Endothelial cell of umbilical vein (primary cell): Measurements from ENCODE around the gene SYNE1. TPM values are rescaled to one million over a fixed set of nuclear protein-coding genes. Genes with fewer than 3 reads are reported as not detected.

Experiments used
- BruUV-seq: library from RNA; stranded (reverse); fragments of 400-500 nt; replicated peaks from 2 replicates; lab custom pipeline; 2021; lab: Mats Ljungman, UMichigan
- CTCF ChIA-PET: fragments of 300-600, 350-600 bp; sonication (Branson Sonifier 250); formaldehyde crosslinking; loops from one replicate; lab custom pipeline; 2021; ENCODE audit warnings: antibody characterized with exemption, inconsistent platforms; lab: Charles Lee
- POLR2A ChIA-PET: fragments of 300-600, 350-600 bp; sonication (Branson Sonifier 250); formaldehyde crosslinking; loops from one replicate; lab custom pipeline; 2021; ENCODE audit warnings: antibody characterized with exemption, inconsistent platforms; lab: Charles Lee
- DNase-seq: peaks from one replicate; pipeline ENCODE4 v3.0.0-alpha.2; 2011; ENCODE audit warnings: low read depth, low spot score
- FAIRE-seq: peaks from 2 replicates; lab custom pipeline; 2011; peaks lifted over from hg19 to GRCh38; lab: Jason Lieb, UNC
- H2AFZ ChIP-seq: 2 replicates; pipeline ENCODE4 v1.6.0; 2012; ENCODE audit warnings: low read depth, low read length, control low read depth, inconsistent platforms
- H3K27ac ChIP-seq: 2 replicates; pipeline ENCODE4 v1.5.1; 2011; ENCODE audit warnings: low read depth, mild to moderate bottlenecking, control low read depth, low read length, moderate library complexity; ENCODE audit not compliant: insufficient read depth
- H3K27me3 ChIP-seq, 2 experiments: 2 replicates each; pipeline versions ENCODE4 v1.6.0 to v1.6.1; 2011; ENCODE audit warnings: low read length in 2 of 2, mixed read lengths in 1 of 2; ENCODE audit not compliant: control insufficient read depth in 2 of 2, insufficient read depth in 2 of 2
- H3K36me3 ChIP-seq, 2 experiments: 2 replicates in 1 of 2; 3 replicates in 1 of 2; pipeline ENCODE4 v1.5.1; 2011; ENCODE audit warnings: low read length in 2 of 2, mild to moderate bottlenecking in 1 of 2, moderate library complexity in 1 of 2; ENCODE audit not compliant: control insufficient read depth in 2 of 2, insufficient read depth in 2 of 2; ENCODE audit errors: extremely low read depth in 1 of 2
- H3K4me1 ChIP-seq: 3 replicates; pipeline ENCODE4 v1.5.1; 2011; ENCODE audit warnings: mild to moderate bottlenecking, low read length; ENCODE audit not compliant: control insufficient read depth, insufficient read depth; ENCODE audit errors: extremely low read depth
- H3K4me2 ChIP-seq: 2 replicates; pipeline ENCODE4 v1.6.1; 2011; ENCODE audit warnings: low read length, control low read depth, mixed read lengths; ENCODE audit not compliant: insufficient read depth
- H3K4me3 ChIP-seq, 3 experiments: fragments of 200-600 bp in 1 of 3; sonication (generic), shearing (Covaris generic) in 1 of 3; replicated peaks in 1 of 3; 2 replicates each; pipeline ENCODE4 v1.5.1; 2011 to 2016; ENCODE audit warnings: control low read depth in 3 of 3, low read length in 3 of 3, mild to moderate bottlenecking in 2 of 3, inconsistent platforms in 1 of 3, low read depth in 1 of 3, moderate library complexity in 1 of 3; ENCODE audit not compliant: insufficient read depth in 1 of 3
- H3K79me2 ChIP-seq: 2 replicates; pipeline ENCODE4 v1.6.0; 2012; ENCODE audit warnings: low read length, inconsistent platforms; ENCODE audit not compliant: control insufficient read depth, insufficient read depth
- H3K9ac ChIP-seq: replicated peaks from 2 replicates; pipeline ENCODE3; 2011; ENCODE audit warnings: low read length, control low read depth; ENCODE audit not compliant: insufficient read depth; ENCODE audit errors: extremely low read depth
- H3K9me1 ChIP-seq: replicated peaks from 3 replicates; pipeline ENCODE4 v1.6.0; 2011; ENCODE audit warnings: mild to moderate bottlenecking, low read length; ENCODE audit not compliant: control insufficient read depth, insufficient read depth; ENCODE audit errors: extremely low read depth
- H3K9me3 ChIP-seq: replicated peaks from 2 replicates; pipeline ENCODE4 v1.5.1; 2012; ENCODE audit warnings: low read length, inconsistent platforms; ENCODE audit not compliant: control insufficient read depth, insufficient read depth
- H4K20me1 ChIP-seq: replicated peaks from 2 replicates; pipeline ENCODE3; 2011; ENCODE audit warnings: mild to moderate bottlenecking, low read length; ENCODE audit not compliant: control insufficient read depth, insufficient read depth; ENCODE audit errors: extremely low read depth
- CTCF ChIP-seq, 2 donors: IDR thresholded peaks; 1 replicate in 1 of 2; 2 replicates in 1 of 2; pipeline ENCODE4 v1.5.1; 2011; ENCODE audit warnings: low read length in 2 of 2, mild to moderate bottlenecking in 2 of 2, moderate library complexity in 2 of 2, control low read depth in 1 of 2, inconsistent platforms in 1 of 2, low read depth in 1 of 2; ENCODE audit not compliant: insufficient read depth in 1 of 2; ENCODE audit errors: extremely low read depth in 1 of 2
- EZH2 ChIP-seq: IDR thresholded peaks from 2 replicates; pipeline ENCODE4 v1.6.1; 2012; ENCODE audit warnings: borderline replicate concordance, low read depth, mild to moderate bottlenecking, moderate library complexity, low read length, inconsistent platforms; ENCODE audit not compliant: severe bottlenecking
- FOS ChIP-seq: IDR thresholded peaks from 2 replicates; pipeline ENCODE4 v1.6.1; 2011; ENCODE audit warnings: mild to moderate bottlenecking, low read length, moderate library complexity, borderline replicate concordance; ENCODE audit not compliant: insufficient read depth
- GATA2 ChIP-seq: IDR thresholded peaks from 2 replicates; pipeline ENCODE4 v1.7.0; 2011; ENCODE audit warnings: low read depth, mild to moderate bottlenecking, moderate library complexity, mixed read lengths, low read length; ENCODE audit not compliant: insufficient read length, insufficient read depth
- JUN ChIP-seq: IDR thresholded peaks from 2 replicates; pipeline ENCODE4 v1.6.1; 2011; ENCODE audit warnings: borderline replicate concordance, low read depth; ENCODE audit not compliant: insufficient read length, insufficient read depth
- MAX ChIP-seq: IDR thresholded peaks from 2 replicates; pipeline ENCODE4 v1.6.1; 2011; ENCODE audit not compliant: insufficient read depth, insufficient read length
- MYC ChIP-seq: IDR thresholded peaks from one replicate; pipeline ENCODE4 v1.6.1; 2011; ENCODE audit warnings: mild to moderate bottlenecking, low read depth, low read length
- POLR2A ChIP-seq: IDR thresholded peaks from 2 replicates; pipeline ENCODE4 v1.6.1; 2012; ENCODE audit warnings: low read depth, mild to moderate bottlenecking, control low read depth, low read length
- POLR2AphosphoS5 ChIP-seq: IDR thresholded peaks from 2 replicates; pipeline ENCODE4 v1.6.1; 2012; ENCODE audit warnings: low read depth, mild to moderate bottlenecking, control low read depth, low read length, moderate library complexity; ENCODE audit not compliant: insufficient read depth
- dilution Hi-C: fragments of 300-500 bp; cut with MboI; formaldehyde crosslinking; loops from one replicate; pipeline ENCODE4 v1.15.0; 2019; ENCODE audit warnings: low sequenced_read_pairs; ENCODE audit not compliant: extremely low pct_ligation_motif_present
- intact Hi-C: fragments of 100-400 bp; cut with micrococcal nuclease; formaldehyde crosslinking; loops from one replicate; pipeline ENCODE4 v1.10.0; 2022
- polyA plus RNA-seq, 4 experiments: library from polyadenylated mRNA; depleted of rRNA in 3 of 4; stranded (reverse) in 3 of 4; unstranded in 1 of 4; fragments of >200 nt; gene quantifications; 2 replicates each; pipeline versions ENCODE4 v1.2.1 to v1.2.3, GENCODE V29; 2011 to 2012; ENCODE audit warnings: missing spikeins in 1 of 4
- total RNA-seq: library from RNA; stranded (reverse); gene quantifications from 2 replicates; pipeline ENCODE4 v1.2.3, GENCODE V29; 2021

Gene SYNE1
- total and polyA plus RNA-seq, 2 donors (not counting 3 experiments of a cell fraction or from before 2014, with no cell fraction given): 26.5 to 52.3 TPM

GRCh38 chr6:152078804-152079203 is 558.4 kb downstream of the SYNE1 start:
- dilution Hi-C loops (no loop called here), intact Hi-C loops (no loop called here)
- Histone ChIP-seq H2AFZ (no peak overlapping the region), H3K4me1 (no peaks in the 10 kb centered on the region), H3K9me1 (no peaks in the 10 kb centered on the region), H3K27me3 (no peaks in the 10 kb centered on the region), H3K9ac (no peak overlapping the region), H3K9me3 (peaks cover 2% of the 10 kb centered on the region), H3K79me2 (no peaks in the 10 kb centered on the region), H3K4me3 (no peak overlapping the region), H3K4me2 (no peak overlapping the region), H3K36me3 (no peaks in the 10 kb centered on the region), H3K27ac (no peak overlapping the region), H4K20me1 (no peaks in the 10 kb centered on the region)
- DNase-seq: no peak
- ChIA-PET CTCF (no interaction called here), POLR2A (no interaction called here)
- BruUV-seq: no TSS peak
- TF ChIP-seq FOS: no peak
- TF ChIP-seq POLR2A: no peak
- no peak for TF ChIP-seq MAX
- TF ChIP-seq GATA2: no peak
- TF ChIP-seq JUN: no peak
- TF ChIP-seq EZH2: no peak
- no peak for TF ChIP-seq POLR2AphosphoS5
- no peak for FAIRE-seq

- no peaks in the 10 kb centered on the region for H3K36me3 ChIP-seq
- CTCF ChIA-PET: no interaction called here
- TF ChIP-seq POLR2A (no peak), POLR2AphosphoS5 (no peak), CTCF (IDR thresholded peaks at IDR 0.05; ENCODE audit: extremely low read depth in 1 of 2, insufficient read depth in 1 of 2, low read depth in 1 of 2, low read length in 2 of 2) (no peak), MYC (no peak), MAX (no peak), GATA2 (no peak), EZH2 (no peak), FOS (no peak), JUN (no peak)
Measured at GRCh38 chr6:152078001-152078400, 559.2 kb downstream of the SYNE1 start.

More at GRCh38 chr6:152078001-152078400, 559.2 kb downstream of the SYNE1 start:
- H4K20me1 ChIP-seq: no peaks in the 10 kb centered on the region
- H3K79me2 ChIP-seq: no peaks in the 10 kb centered on the region
- H3K27ac ChIP-seq: no peak overlapping the region
- H3K4me2 ChIP-seq: no peak overlapping the region
- no peak for DNase-seq
- no peaks in the 10 kb centered on the region for H3K9me1 ChIP-seq
- BruUV-seq: no TSS peak
- H3K9me3 ChIP-seq: peaks cover 2% of the 10 kb centered on the region
- H3K4me1 ChIP-seq: no peaks in the 10 kb centered on the region
- peaks cover 0 to 2% of the 10 kb centered on the region in 2 experiments for H3K27me3 ChIP-seq
- H2AFZ ChIP-seq: no peak overlapping the region
- intact Hi-C loops: no loop called here
- no peak for FAIRE-seq
- dilution Hi-C loops: no loop called here
- POLR2A ChIA-PET: no interaction called here
- no peak overlapping the region for H3K4me3 ChIP-seq
- H3K9ac ChIP-seq: no peak overlapping the region
